HepG2 (cell line): ENCODE measurements around the gene TTYH2. TPM values are rescaled to one million over a fixed set of nuclear protein-coding genes. Genes with fewer than 3 reads are reported as not detected.

Experiments used
- CBX5 ChIP-seq: sonication (generic); formaldehyde crosslinking; IDR thresholded peaks from 2 replicates; pipeline ENCODE4 v1.4.0; 2020; ENCODE audit warnings: missing genetic modification reagents, borderline replicate concordance
- GATAD2A ChIP-seq: IDR thresholded peaks from 2 replicates; pipeline ENCODE4 v1.6.1; 2016
- HES4 ChIP-seq: sonication (generic); formaldehyde crosslinking; IDR thresholded peaks from 2 replicates; pipeline ENCODE4 v1.9.0; 2021; ENCODE audit warnings: mild to moderate bottlenecking, missing genetic modification reagents, borderline replicate concordance
- MAZ ChIP-seq, 2 experiments: sonication (generic) in 1 of 2; formaldehyde crosslinking in 1 of 2; IDR thresholded peaks; 2 replicates each; pipeline versions ENCODE4 v1.5.0 to v1.6.1; 2012 to 2020; ENCODE audit warnings: low read depth in 2 of 2, mild to moderate bottlenecking in 2 of 2, borderline replicate concordance in 1 of 2, improper control_type of control experiment in 1 of 2, low read length in 1 of 2, missing genetic modification reagents in 1 of 2, moderate library complexity in 1 of 2
- MED13 ChIP-seq: sonication (generic); formaldehyde crosslinking; IDR thresholded peaks from 2 replicates; pipeline ENCODE4 v1.5.0; 2020; ENCODE audit warnings: missing genetic modification reagents
- PCBP2 ChIP-seq: fragments of 200-400 bp; formaldehyde crosslinking; optimal IDR thresholded peaks from 2 replicates; pipeline ENCODE3; 2018; ENCODE audit warnings: low read length, low read depth; ENCODE audit not compliant: poor library complexity, severe bottlenecking
- RAD21 ChIP-seq: fragments of 450-650 bp; formaldehyde crosslinking; IDR thresholded peaks from 2 replicates; pipeline ENCODE4 v1.5.0; 2020; ENCODE audit warnings: mild to moderate bottlenecking
- SP140L ChIP-seq: sonication (generic); formaldehyde crosslinking; IDR thresholded peaks from 2 replicates; pipeline ENCODE4 v1.4.0; 2020; ENCODE audit warnings: missing genetic modification reagents, borderline replicate concordance
- STAG1 ChIP-seq: sonication (generic); formaldehyde crosslinking; IDR thresholded peaks from 2 replicates; pipeline ENCODE4 v1.4.0; 2020; ENCODE audit warnings: missing genetic modification reagents
- ZFP36 ChIP-seq: fragments of 150-350 bp; IDR thresholded peaks from 2 replicates; pipeline ENCODE4 v1.6.1; 2018; ENCODE audit warnings: borderline replicate concordance, low read length, low read depth; ENCODE audit not compliant: partially characterized antibody
- ZNF121 ChIP-seq: sonication (generic); formaldehyde crosslinking; IDR thresholded peaks from 2 replicates; pipeline ENCODE4 v1.5.0; 2020; ENCODE audit warnings: mild to moderate bottlenecking, missing genetic modification reagents
- ZNF296 ChIP-seq: sonication (generic); formaldehyde crosslinking; conservative IDR thresholded peaks from 2 replicates; pipeline ENCODE4 v1.5.0; 2020; ENCODE audit warnings: mild to moderate bottlenecking, missing genetic modification reagents
- ZNF670 ChIP-seq: sonication (generic); formaldehyde crosslinking; IDR thresholded peaks from 2 replicates; pipeline ENCODE4 v1.8.0; 2022; ENCODE audit warnings: mild to moderate bottlenecking, missing genetic modification reagents, borderline replicate concordance
- ZSCAN31 ChIP-seq: sonication (generic); formaldehyde crosslinking; IDR thresholded peaks from 2 replicates; pipeline ENCODE4 v1.5.0; 2020; ENCODE audit warnings: low read depth, mild to moderate bottlenecking, missing genetic modification reagents
- polyA plus RNA-seq, 8 experiments: library from polyadenylated mRNA; depleted of rRNA in 3 of 8; stranded (reverse) in 7 of 8; unstranded in 1 of 8; fragments of >200 nt; fragmentation: Illumina TruSeq in 4 of 8; extraction: Trizol in 4 of 8; gene quantifications; 2 replicates each; pipeline versions ENCODE4 v1.2.1 to v1.2.3, GENCODE V29; 2011 to 2016; ENCODE audit warnings: low read depth in 4 of 8, missing spikeins in 1 of 8, mixed read lengths in 1 of 8; ENCODE audit not compliant: insufficient read depth in 1 of 8
- total RNA-seq, 5 experiments: library from RNA; depleted of rRNA; stranded (reverse); fragments of >200 nt; fragmentation: Illumina TruSeq; extraction: Trizol; gene quantifications; 2 replicates each; pipeline ENCODE4 v1.2.3, GENCODE V29; 2016; ENCODE audit warnings: low read depth in 1 of 5
- TF ChIP-seq, protein P1 (sequence below): IDR thresholded peaks from 2 replicates; pipeline ENCODE4 v1.6.1; 2016
- TF ChIP-seq, protein P2 (sequence below): sonication (generic); formaldehyde crosslinking; IDR thresholded peaks from 2 replicates; pipeline ENCODE4 v1.4.0; 2020; ENCODE audit warnings: missing genetic modification reagents
- TF ChIP-seq, protein P3 (sequence below): sonication (generic); formaldehyde crosslinking; IDR thresholded peaks from 2 replicates; pipeline ENCODE4 v1.5.0; 2020; ENCODE audit warnings: missing genetic modification reagents
- TF ChIP-seq, protein P4 (sequence below): sonication (generic); formaldehyde crosslinking; IDR thresholded peaks from 2 replicates; pipeline ENCODE4 v1.4.0; 2020; ENCODE audit warnings: missing genetic modification reagents
- TF ChIP-seq, protein P5 (sequence below): sonication (generic); formaldehyde crosslinking; IDR thresholded peaks from 2 replicates; pipeline ENCODE4 v1.4.0; 2020; ENCODE audit warnings: missing genetic modification reagents
- TF ChIP-seq, protein P6 (sequence below): sonication (generic); formaldehyde crosslinking; IDR thresholded peaks from 2 replicates; pipeline ENCODE4 v1.4.0; 2020; ENCODE audit warnings: mild to moderate bottlenecking, missing genetic modification reagents

The TTYH2 gene
- total and polyA plus RNA-seq, 2 of the 13 experiments (the other 11 are each of a cell fraction or from before 2014, with no cell fraction given), result 0.77 to 0.96 TPM

DNA sequence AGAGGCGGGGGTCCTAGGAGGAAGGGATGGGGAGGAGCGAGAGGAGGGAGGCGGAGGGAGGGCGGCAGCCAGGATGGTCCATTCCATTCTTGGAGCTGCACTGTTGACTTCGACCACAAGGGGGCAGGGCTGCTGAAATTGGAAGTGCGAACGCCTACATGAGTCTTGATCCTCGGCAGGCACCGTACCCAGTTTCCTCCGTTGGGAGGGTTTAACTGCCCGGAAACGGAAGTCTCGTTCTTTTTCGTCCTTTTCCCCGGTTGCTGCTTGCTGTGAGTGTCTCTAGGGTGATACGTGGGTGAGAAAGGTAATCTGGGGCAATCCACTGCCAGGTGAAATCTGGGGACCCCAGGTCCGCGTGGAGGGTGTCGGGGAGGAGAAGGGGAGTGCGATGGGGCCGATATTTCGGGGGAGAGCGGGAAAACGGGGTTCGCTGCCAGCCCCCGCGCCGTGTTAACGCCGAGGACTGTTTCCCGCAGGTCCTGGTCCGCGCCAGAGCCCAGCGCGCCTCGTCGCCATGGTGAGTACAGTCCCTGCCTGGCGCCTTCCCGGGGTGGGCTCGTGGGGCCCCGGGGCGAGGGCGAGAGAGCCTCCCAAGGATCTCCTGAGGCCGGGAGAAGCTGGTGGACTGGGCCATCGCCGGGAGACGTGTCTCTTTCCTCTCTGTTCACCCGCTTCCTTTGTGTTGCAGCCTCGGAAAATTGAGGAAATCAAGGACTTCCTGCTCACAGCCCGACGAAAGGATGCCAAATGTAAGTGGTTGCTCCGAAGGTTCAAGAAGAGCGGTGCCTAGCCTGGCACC, 9.7 kb upstream of the TTYH2 start, which contains the start of gene RPL38 (continued):
- peak; percentile 95 for TF ChIP-seq PCBP2
- TF ChIP-seq, protein P1, sequence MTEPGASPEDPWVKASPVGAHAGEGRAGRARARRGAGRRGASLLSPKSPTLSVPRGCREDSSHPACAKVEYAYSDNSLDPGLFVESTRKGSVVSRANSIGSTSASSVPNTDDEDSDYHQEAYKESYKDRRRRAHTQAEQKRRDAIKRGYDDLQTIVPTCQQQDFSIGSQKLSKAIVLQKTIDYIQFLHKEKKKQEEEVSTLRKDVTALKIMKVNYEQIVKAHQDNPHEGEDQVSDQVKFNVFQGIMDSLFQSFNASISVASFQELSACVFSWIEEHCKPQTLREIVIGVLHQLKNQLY (CRISPR knock-in tag), result 0 out of 2 replicates have a peak, but pooled peaks have one; percentile 12
- TF ChIP-seq ZNF296 (CRISPR knock-in tag), result no peak
- TF ChIP-seq, protein P2, sequence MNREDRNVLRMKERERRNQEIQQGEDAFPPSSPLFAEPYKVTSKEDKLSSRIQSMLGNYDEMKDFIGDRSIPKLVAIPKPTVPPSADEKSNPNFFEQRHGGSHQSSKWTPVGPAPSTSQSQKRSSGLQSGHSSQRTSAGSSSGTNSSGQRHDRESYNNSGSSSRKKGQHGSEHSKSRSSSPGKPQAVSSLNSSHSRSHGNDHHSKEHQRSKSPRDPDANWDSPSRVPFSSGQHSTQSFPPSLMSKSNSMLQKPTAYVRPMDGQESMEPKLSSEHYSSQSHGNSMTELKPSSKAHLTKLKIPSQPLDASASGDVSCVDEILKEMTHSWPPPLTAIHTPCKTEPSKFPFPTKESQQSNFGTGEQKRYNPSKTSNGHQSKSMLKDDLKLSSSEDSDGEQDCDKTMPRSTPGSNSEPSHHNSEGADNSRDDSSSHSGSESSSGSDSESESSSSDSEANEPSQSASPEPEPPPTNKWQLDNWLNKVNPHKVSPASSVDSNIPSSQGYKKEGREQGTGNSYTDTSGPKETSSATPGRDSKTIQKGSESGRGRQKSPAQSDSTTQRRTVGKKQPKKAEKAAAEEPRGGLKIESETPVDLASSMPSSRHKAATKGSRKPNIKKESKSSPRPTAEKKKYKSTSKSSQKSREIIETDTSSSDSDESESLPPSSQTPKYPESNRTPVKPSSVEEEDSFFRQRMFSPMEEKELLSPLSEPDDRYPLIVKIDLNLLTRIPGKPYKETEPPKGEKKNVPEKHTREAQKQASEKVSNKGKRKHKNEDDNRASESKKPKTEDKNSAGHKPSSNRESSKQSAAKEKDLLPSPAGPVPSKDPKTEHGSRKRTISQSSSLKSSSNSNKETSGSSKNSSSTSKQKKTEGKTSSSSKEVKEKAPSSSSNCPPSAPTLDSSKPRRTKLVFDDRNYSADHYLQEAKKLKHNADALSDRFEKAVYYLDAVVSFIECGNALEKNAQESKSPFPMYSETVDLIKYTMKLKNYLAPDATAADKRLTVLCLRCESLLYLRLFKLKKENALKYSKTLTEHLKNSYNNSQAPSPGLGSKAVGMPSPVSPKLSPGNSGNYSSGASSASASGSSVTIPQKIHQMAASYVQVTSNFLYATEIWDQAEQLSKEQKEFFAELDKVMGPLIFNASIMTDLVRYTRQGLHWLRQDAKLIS (CRISPR knock-in tag), result 0 out of 2 replicates have a peak, but pooled peaks have one; percentile 38
- TF ChIP-seq HES4 (CRISPR knock-in tag), result no peak
- TF ChIP-seq, protein P3, sequence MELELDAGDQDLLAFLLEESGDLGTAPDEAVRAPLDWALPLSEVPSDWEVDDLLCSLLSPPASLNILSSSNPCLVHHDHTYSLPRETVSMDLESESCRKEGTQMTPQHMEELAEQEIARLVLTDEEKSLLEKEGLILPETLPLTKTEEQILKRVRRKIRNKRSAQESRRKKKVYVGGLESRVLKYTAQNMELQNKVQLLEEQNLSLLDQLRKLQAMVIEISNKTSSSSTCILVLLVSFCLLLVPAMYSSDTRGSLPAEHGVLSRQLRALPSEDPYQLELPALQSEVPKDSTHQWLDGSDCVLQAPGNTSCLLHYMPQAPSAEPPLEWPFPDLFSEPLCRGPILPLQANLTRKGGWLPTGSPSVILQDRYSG (CRISPR knock-in tag), result 0 out of 2 replicates have a peak, but pooled peaks have one; percentile 9
- TF ChIP-seq ZSCAN31 (CRISPR knock-in tag), result peak; percentile 87; the same call in 1 of the 2 replicates
- TF ChIP-seq STAG1 (CRISPR knock-in tag), result peak; percentile 31; the same call in 1 of the 2 replicates
- TF ChIP-seq, protein P4, sequence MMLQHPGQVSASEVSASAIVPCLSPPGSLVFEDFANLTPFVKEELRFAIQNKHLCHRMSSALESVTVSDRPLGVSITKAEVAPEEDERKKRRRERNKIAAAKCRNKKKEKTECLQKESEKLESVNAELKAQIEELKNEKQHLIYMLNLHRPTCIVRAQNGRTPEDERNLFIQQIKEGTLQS (CRISPR knock-in tag), result peak; percentile 52; the same call in 1 of the 2 replicates
- TF ChIP-seq ZFP36, result peak; percentile 72
- TF ChIP-seq, protein P5, sequence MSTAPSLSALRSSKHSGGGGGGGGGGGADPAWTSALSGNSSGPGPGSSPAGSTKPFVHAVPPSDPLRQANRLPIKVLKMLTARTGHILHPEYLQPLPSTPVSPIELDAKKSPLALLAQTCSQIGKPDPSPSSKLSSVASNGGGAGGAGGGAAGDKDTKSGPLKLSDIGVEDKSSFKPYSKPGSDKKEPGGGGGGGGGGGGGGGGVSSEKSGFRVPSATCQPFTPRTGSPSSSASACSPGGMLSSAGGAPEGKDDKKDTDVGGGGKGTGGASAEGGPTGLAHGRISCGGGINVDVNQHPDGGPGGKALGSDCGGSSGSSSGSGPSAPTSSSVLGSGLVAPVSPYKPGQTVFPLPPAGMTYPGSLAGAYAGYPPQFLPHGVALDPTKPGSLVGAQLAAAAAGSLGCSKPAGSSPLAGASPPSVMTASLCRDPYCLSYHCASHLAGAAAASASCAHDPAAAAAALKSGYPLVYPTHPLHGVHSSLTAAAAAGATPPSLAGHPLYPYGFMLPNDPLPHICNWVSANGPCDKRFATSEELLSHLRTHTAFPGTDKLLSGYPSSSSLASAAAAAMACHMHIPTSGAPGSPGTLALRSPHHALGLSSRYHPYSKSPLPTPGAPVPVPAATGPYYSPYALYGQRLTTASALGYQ (CRISPR knock-in tag), result peak; percentile 61
- no peak for TF ChIP-seq MED13
- TF ChIP-seq CBX5 (CRISPR knock-in tag), result peak; percentile 96; the same call in 1 of the 2 replicates
- peak; percentile 90; the same call in 1 of the 2 replicates for TF ChIP-seq SP140L (CRISPR knock-in tag)
- TF ChIP-seq ZNF670 (CRISPR knock-in tag), result peak; percentile 22; the same call in 1 of the 2 replicates
- TF ChIP-seq GATAD2A (CRISPR knock-in tag), result peak; percentile 77
- no peak; the same call in 1 of the 2 replicates for TF ChIP-seq ZNF121 (CRISPR knock-in tag)
- TF ChIP-seq RAD21, result peak; percentile 50
- TF ChIP-seq, protein P6, sequence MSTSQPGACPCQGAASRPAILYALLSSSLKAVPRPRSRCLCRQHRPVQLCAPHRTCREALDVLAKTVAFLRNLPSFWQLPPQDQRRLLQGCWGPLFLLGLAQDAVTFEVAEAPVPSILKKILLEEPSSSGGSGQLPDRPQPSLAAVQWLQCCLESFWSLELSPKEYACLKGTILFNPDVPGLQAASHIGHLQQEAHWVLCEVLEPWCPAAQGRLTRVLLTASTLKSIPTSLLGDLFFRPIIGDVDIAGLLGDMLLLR (CRISPR knock-in tag), result peak; percentile 93
- TF ChIP-seq MAZ (IDR thresholded peaks at IDR 0.05; ENCODE audit: borderline replicate concordance, low read depth, low read length), result peak; percentile 55; the same call in 1 of the 2 replicates
- peak; percentile 88 for TF ChIP-seq MAZ (CRISPR knock-in tag; IDR thresholded peaks at IDR 0.05; ENCODE audit: low read depth)
